ENCODE data around the gene TMEM98.

DNA sequence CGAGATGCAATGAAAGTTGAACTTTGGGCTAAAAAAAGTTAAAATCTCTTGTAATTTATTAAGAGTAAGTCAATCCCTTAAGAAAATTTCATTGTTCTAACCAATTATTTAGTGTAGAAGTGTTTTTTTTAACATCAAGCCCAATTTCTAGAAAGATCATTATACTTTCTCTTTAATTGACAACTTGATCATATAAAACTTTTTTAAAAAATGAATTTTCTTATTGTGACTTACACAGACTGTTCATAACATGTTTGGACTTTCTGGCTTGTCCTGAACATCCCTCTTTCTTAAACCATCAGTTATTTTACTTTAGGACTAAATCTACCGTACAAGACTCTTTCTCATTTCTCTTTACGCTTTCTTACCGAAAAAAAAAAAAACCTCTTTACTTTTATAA is 26.2 kb upstream of the TMEM98 start:
- TF ChIP-seq BHLHE40 (IDR thresholded peaks at IDR 0.05; ENCODE audit: low read depth, low read length) (no peak), ZFP36 (IDR thresholded peaks at IDR 0.05; ENCODE audit: borderline replicate concordance, partially characterized antibody) (no peak), FOXS1 (CRISPR knock-in tag; IDR thresholded peaks at IDR 0.05) (no peak), RAD21 (conservative IDR thresholded peaks at IDR 0.05 in 1 of 2, IDR thresholded peaks at IDR 0.05 in 1 of 2) (no peak)
- TF ChIP-seq, protein P1, sequence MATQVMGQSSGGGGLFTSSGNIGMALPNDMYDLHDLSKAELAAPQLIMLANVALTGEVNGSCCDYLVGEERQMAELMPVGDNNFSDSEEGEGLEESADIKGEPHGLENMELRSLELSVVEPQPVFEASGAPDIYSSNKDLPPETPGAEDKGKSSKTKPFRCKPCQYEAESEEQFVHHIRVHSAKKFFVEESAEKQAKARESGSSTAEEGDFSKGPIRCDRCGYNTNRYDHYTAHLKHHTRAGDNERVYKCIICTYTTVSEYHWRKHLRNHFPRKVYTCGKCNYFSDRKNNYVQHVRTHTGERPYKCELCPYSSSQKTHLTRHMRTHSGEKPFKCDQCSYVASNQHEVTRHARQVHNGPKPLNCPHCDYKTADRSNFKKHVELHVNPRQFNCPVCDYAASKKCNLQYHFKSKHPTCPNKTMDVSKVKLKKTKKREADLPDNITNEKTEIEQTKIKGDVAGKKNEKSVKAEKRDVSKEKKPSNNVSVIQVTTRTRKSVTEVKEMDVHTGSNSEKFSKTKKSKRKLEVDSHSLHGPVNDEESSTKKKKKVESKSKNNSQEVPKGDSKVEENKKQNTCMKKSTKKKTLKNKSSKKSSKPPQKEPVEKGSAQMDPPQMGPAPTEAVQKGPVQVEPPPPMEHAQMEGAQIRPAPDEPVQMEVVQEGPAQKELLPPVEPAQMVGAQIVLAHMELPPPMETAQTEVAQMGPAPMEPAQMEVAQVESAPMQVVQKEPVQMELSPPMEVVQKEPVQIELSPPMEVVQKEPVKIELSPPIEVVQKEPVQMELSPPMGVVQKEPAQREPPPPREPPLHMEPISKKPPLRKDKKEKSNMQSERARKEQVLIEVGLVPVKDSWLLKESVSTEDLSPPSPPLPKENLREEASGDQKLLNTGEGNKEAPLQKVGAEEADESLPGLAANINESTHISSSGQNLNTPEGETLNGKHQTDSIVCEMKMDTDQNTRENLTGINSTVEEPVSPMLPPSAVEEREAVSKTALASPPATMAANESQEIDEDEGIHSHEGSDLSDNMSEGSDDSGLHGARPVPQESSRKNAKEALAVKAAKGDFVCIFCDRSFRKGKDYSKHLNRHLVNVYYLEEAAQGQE (IDR thresholded peaks at IDR 0.05), result no peak
- TF ChIP-seq, protein P2, sequence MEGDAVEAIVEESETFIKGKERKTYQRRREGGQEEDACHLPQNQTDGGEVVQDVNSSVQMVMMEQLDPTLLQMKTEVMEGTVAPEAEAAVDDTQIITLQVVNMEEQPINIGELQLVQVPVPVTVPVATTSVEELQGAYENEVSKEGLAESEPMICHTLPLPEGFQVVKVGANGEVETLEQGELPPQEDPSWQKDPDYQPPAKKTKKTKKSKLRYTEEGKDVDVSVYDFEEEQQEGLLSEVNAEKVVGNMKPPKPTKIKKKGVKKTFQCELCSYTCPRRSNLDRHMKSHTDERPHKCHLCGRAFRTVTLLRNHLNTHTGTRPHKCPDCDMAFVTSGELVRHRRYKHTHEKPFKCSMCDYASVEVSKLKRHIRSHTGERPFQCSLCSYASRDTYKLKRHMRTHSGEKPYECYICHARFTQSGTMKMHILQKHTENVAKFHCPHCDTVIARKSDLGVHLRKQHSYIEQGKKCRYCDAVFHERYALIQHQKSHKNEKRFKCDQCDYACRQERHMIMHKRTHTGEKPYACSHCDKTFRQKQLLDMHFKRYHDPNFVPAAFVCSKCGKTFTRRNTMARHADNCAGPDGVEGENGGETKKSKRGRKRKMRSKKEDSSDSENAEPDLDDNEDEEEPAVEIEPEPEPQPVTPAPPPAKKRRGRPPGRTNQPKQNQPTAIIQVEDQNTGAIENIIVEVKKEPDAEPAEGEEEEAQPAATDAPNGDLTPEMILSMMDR (IDR thresholded peaks at IDR 0.05), result no peak
- TF ChIP-seq, protein P3, sequence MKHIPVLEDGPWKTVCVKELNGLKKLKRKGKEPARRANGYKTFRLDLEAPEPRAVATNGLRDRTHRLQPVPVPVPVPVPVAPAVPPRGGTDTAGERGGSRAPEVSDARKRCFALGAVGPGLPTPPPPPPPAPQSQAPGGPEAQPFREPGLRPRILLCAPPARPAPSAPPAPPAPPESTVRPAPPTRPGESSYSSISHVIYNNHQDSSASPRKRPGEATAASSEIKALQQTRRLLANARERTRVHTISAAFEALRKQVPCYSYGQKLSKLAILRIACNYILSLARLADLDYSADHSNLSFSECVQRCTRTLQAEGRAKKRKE (CRISPR knock-in tag; IDR thresholded peaks at IDR 0.05; ENCODE audit: low read depth), result no peak
- TF ChIP-seq, protein P4, sequence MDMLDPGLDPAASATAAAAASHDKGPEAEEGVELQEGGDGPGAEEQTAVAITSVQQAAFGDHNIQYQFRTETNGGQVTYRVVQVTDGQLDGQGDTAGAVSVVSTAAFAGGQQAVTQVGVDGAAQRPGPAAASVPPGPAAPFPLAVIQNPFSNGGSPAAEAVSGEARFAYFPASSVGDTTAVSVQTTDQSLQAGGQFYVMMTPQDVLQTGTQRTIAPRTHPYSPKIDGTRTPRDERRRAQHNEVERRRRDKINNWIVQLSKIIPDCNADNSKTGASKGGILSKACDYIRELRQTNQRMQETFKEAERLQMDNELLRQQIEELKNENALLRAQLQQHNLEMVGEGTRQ (IDR thresholded peaks at IDR 0.05), result no peak

Data from A549 (cell line).